IMR-90 (cell line): ENCODE data around the gene ENDOD1. TPM values are rescaled to one million over a fixed set of nuclear protein-coding genes. Genes with fewer than 3 reads are reported as not detected.

Source experiments
- ATAC-seq: fragments of 200-7000 bp; cut with Tn5 transposase; 2 replicates; pipeline ENCODE4 v1.9.1; 2020; ENCODE audit warnings: low read depth, mild to moderate bottlenecking, moderate library complexity
- BruUV-seq: library from RNA; stranded (reverse); fragments of 400-500 nt; replicated peaks from 2 replicates; lab custom pipeline; 2021; lab: Mats Ljungman, UMichigan
- CTCF ChIA-PET: fragments of 300-600 bp; formaldehyde crosslinking; extraction: SDS; loops from one replicate; lab custom pipeline; 2021; ENCODE audit warnings: antibody characterized with exemption; lab: Yijun Ruan, JAX
- POLR2A ChIA-PET: fragments of 300-600 bp; sonication (Branson Sonifier 250); formaldehyde crosslinking; loops from one replicate; lab custom pipeline; 2022; ENCODE audit warnings: antibody characterized with exemption; ENCODE audit not compliant: unreplicated experiment; lab: Charles Lee
- DNase-seq: peaks from one replicate; pipeline ENCODE4 v3.0.0; 2013
- H2AFZ ChIP-seq: replicated peaks from 2 replicates; pipeline ENCODE3; 2013; ENCODE audit warnings: low read length, mild to moderate bottlenecking; ENCODE audit not compliant: poor library complexity
- H2AK5ac ChIP-seq: 2 replicates; pipeline ENCODE4 v1.6.1; 2013; ENCODE audit warnings: low read depth, low read length, inconsistent platforms
- H2AK9ac ChIP-seq: replicated peaks from 2 replicates; pipeline ENCODE3; 2013; ENCODE audit warnings: mild to moderate bottlenecking, low read depth, low read length, moderate library complexity; ENCODE audit not compliant: poor library complexity
- H2BK120ac ChIP-seq: 2 replicates; pipeline ENCODE4 v1.6.1; 2013; ENCODE audit warnings: low read depth, low read length, inconsistent platforms
- H2BK15ac ChIP-seq: 3 replicates; pipeline ENCODE4 v1.6.1; 2013; ENCODE audit warnings: low read depth, low read length, inconsistent platforms
- H2BK20ac ChIP-seq: 2 replicates; pipeline ENCODE4 v1.6.1; 2013; ENCODE audit warnings: low read depth, mild to moderate bottlenecking, inconsistent platforms, low read length, moderate library complexity
- H2BK5ac ChIP-seq: 2 replicates; pipeline ENCODE4 v1.6.1; 2013; ENCODE audit warnings: mild to moderate bottlenecking, low read depth, low read length, inconsistent platforms; ENCODE audit not compliant: poor library complexity, severe bottlenecking
- H3K14ac ChIP-seq: replicated peaks from 2 replicates; pipeline ENCODE4 v1.6.1; 2013; ENCODE audit warnings: low read depth, low read length, inconsistent platforms
- H3K18ac ChIP-seq: 2 replicates; pipeline ENCODE4 v1.6.1; 2013; ENCODE audit warnings: low read depth, low read length, control low read depth
- H3K23ac ChIP-seq: 2 replicates; pipeline ENCODE4 v1.6.1; 2013; ENCODE audit warnings: low read depth, low read length, inconsistent platforms
- H3K27ac ChIP-seq: 2 replicates; pipeline ENCODE4 v1.5.1; 2013; ENCODE audit warnings: mild to moderate bottlenecking, control low read depth, low read length; ENCODE audit not compliant: insufficient read depth
- H3K27me3 ChIP-seq: 2 replicates; pipeline ENCODE4 v1.6.1; 2013; ENCODE audit warnings: low read length; ENCODE audit not compliant: control insufficient read depth, insufficient read depth
- H3K36me3 ChIP-seq: 2 replicates; pipeline ENCODE4 v1.6.1; 2013; ENCODE audit warnings: low read length, mixed read lengths; ENCODE audit not compliant: control insufficient read depth, insufficient read depth
- H3K4ac ChIP-seq: 2 replicates; pipeline ENCODE4 v1.6.1; 2013; ENCODE audit warnings: low read depth, low read length, inconsistent platforms
- H3K4me1 ChIP-seq: 2 replicates; pipeline ENCODE4 v1.6.1; 2013; ENCODE audit warnings: low read length, mixed read lengths; ENCODE audit not compliant: control insufficient read depth, insufficient read depth
- H3K4me2 ChIP-seq: 2 replicates; pipeline ENCODE4 v1.6.1; 2013; ENCODE audit warnings: low read depth, mild to moderate bottlenecking, control low read depth, low read length, moderate library complexity
- H3K4me3 ChIP-seq: 2 replicates; pipeline ENCODE4 v1.5.1; 2013; ENCODE audit warnings: low read depth, mild to moderate bottlenecking, control low read depth, low read length, moderate library complexity; ENCODE audit not compliant: insufficient read depth
- H3K56ac ChIP-seq: 2 replicates; pipeline ENCODE4 v1.6.1; 2013; ENCODE audit warnings: low read length, inconsistent platforms; ENCODE audit not compliant: insufficient read depth; ENCODE audit errors: extremely low read depth
- H3K79me1 ChIP-seq, 2 experiments: 2 replicates each; pipeline ENCODE4 v1.6.1; 2013; ENCODE audit warnings: low read length in 2 of 2, inconsistent platforms in 1 of 2, low read depth in 1 of 2
- H3K9ac ChIP-seq: 2 replicates; pipeline ENCODE4 v1.6.1; 2013; ENCODE audit warnings: low read depth, low read length, control low read depth
- H3K9me1 ChIP-seq: 2 replicates; pipeline ENCODE4 v1.6.1; 2013; ENCODE audit warnings: low read length, inconsistent platforms; ENCODE audit not compliant: insufficient read depth
- H3K9me3 ChIP-seq: 2 replicates; pipeline ENCODE4 v1.6.1; 2013; ENCODE audit warnings: low read length; ENCODE audit not compliant: control insufficient read depth, insufficient read depth
- H4K20me1 ChIP-seq: 2 replicates; pipeline ENCODE4 v1.6.1; 2013; ENCODE audit warnings: low read length, inconsistent platforms; ENCODE audit not compliant: insufficient read depth
- H4K5ac ChIP-seq: 2 replicates; pipeline ENCODE4 v1.6.1; 2013; ENCODE audit warnings: mild to moderate bottlenecking, low read depth, low read length, control low read depth
- H4K8ac ChIP-seq, 2 experiments: 2 replicates each; pipeline ENCODE4 v1.6.1; 2013; ENCODE audit warnings: low read depth in 2 of 2, low read length in 2 of 2, control low read depth in 1 of 2, inconsistent platforms in 1 of 2
- H4K91ac ChIP-seq: 2 replicates; pipeline ENCODE4 v1.6.1; 2013; ENCODE audit warnings: low read depth, low read length, inconsistent platforms; ENCODE audit not compliant: insufficient read depth
- BHLHE40 ChIP-seq: fragments of 150-350 bp; IDR thresholded peaks from 2 replicates; pipeline ENCODE4 v1.6.1; 2016; ENCODE audit warnings: mild to moderate bottlenecking, low read depth, low read length
- CEBPB ChIP-seq: IDR thresholded peaks from 2 replicates; pipeline ENCODE4 v1.6.1; 2012; ENCODE audit warnings: low read depth, low read length, improper control_type of control experiment
- FOS ChIP-seq: fragments of 150-350 bp; IDR thresholded peaks from 2 replicates; pipeline ENCODE4 v1.6.1; 2016; ENCODE audit warnings: low read depth, low read length
- MAFK ChIP-seq: IDR thresholded peaks from 2 replicates; pipeline ENCODE4 v1.6.1; 2012; ENCODE audit warnings: low read depth, low read length, improper control_type of control experiment
- MAZ ChIP-seq: IDR thresholded peaks from 2 replicates; pipeline ENCODE4 v1.6.1; 2012; ENCODE audit warnings: low read depth, mild to moderate bottlenecking, low read length, improper control_type of control experiment, moderate library complexity, borderline replicate concordance
- MXI1 ChIP-seq: IDR thresholded peaks from 2 replicates; pipeline ENCODE4 v1.6.1; 2012; ENCODE audit warnings: low read depth, mild to moderate bottlenecking, low read length, moderate library complexity, borderline replicate concordance
- POLR2A ChIP-seq: IDR thresholded peaks from 2 replicates; pipeline ENCODE4 v1.6.1; 2012; ENCODE audit warnings: mild to moderate bottlenecking, low read depth, low read length
- SMC3 ChIP-seq: fragments of 150-350 bp; IDR thresholded peaks from 2 replicates; pipeline ENCODE4 v1.6.1; 2016; ENCODE audit warnings: low read depth, mild to moderate bottlenecking, antibody characterized with exemption, low read length, moderate library complexity
- dilution Hi-C: fragments of 300-500 bp; cut with HindIII; formaldehyde crosslinking; loops from one replicate; pipeline ENCODE4 v1.14.3; 2018; ENCODE audit warnings: low sequenced_read_pairs; ENCODE audit not compliant: unreplicated experiment
- in situ Hi-C: fragments of 300-500 bp; cut with MboI; formaldehyde crosslinking; loops from 3 replicates; pipeline ENCODE4 v1.14.3; 2019; ENCODE audit warnings: low sequenced_read_pairs, inconsistent platforms, mixed read lengths
- intact Hi-C: fragments of 100-400 bp; cut with micrococcal nuclease; formaldehyde crosslinking; loops from 2 replicates; pipeline ENCODE4 v1.10.0; 2022
- polyA plus RNA-seq, 3 experiments: library from polyadenylated mRNA; depleted of rRNA; stranded (reverse); fragments of >200 nt; gene quantifications; 2 replicates each; pipeline ENCODE4 v1.2.3, GENCODE V29; 2012; ENCODE audit warnings: low replicate concordance in 1 of 3
- total RNA-seq: library from RNA; depleted of rRNA; stranded (reverse); fragments of >200 nt; gene quantifications from 2 replicates; pipeline ENCODE4 v1.2.3, GENCODE V29; 2012
- TF ChIP-seq, protein P1 (sequence below): fragments of 150-350 bp; IDR thresholded peaks from 2 replicates; pipeline ENCODE4 v1.6.1; 2017; ENCODE audit warnings: mild to moderate bottlenecking, antibody characterized with exemption, low read length, low read depth
- TF ChIP-seq, protein P2 (sequence below): conservative IDR thresholded peaks from 2 replicates; pipeline ENCODE4 v1.5.1; 2012; ENCODE audit warnings: mild to moderate bottlenecking, low read depth, low read length, improper control_type of control experiment
- TF ChIP-seq, protein P3 (sequence below): fragments of 150-350 bp; IDR thresholded peaks from 2 replicates; pipeline ENCODE4 v1.6.1; 2016; ENCODE audit warnings: low read depth, mild to moderate bottlenecking, low read length, moderate library complexity, borderline replicate concordance

ENDOD1 gene
- total and polyA plus RNA-seq, 2 of the 4 experiments (the other 2 are of a cell fraction): 7.0 to 17.6 TPM

DNA sequence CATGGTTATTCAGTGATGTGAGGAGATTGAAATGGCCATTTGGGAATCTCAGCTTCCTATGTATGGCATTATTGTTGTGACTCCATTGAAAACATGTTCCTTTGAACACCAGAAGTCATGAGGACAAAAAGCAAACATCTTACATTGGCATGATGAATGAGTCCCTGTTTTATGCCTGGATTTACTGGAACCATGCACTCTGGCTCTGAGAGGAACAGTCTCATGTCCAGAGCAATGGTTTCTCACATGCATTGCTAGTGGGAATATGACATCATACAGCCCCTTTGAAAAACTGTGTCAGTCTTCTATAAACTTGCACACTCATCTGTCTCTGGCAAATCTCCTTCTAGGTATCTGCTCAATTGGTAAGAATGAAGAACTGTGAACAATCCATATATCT lies 43.8 kb upstream of the ENDOD1 start:
- Histone ChIP-seq H2AFZ (no peak overlapping the region), H3K9ac (no peak overlapping the region), H3K9me3 (no peaks in the 10 kb centered on the region), H3K14ac (no peak overlapping the region), H3K36me3 (no peaks in the 10 kb centered on the region), H2AK9ac (no peak overlapping the region), H3K79me1 (no peaks in the 10 kb centered on the region), H2BK15ac (no peak overlapping the region), H3K27me3 (peaks cover 22% of the 10 kb centered on the region), H4K8ac (no peak overlapping the region), H4K91ac (no peak overlapping the region), H3K4ac (no peak overlapping the region), H2BK120ac (no peak overlapping the region), H2AK5ac (no peak overlapping the region), H3K18ac (no peak overlapping the region), H2BK5ac (no peak overlapping the region), H3K27ac (no peak overlapping the region), H4K5ac (no peak overlapping the region), H3K9me1 (no peaks in the 10 kb centered on the region), H3K23ac (no peak overlapping the region), H3K56ac (no peak overlapping the region), H3K4me1 (no peaks in the 10 kb centered on the region), H4K20me1 (no peaks in the 10 kb centered on the region), H2BK20ac (no peak overlapping the region), H3K4me3 (no peak overlapping the region), H3K4me2 (no peak overlapping the region)
- DNase-seq: no peak
- ChIA-PET CTCF (interaction anchor here (0.6 kb wide), 1 partner anchor 15 kb away, joined by 3 read pairs; no protein-coding TSS in a partner anchor), POLR2A (no interaction called here)
- dilution Hi-C loops: no loop called here
- BruUV-seq: no TSS peak
- TF ChIP-seq POLR2A (no peak), FOS (no peak), MAFK (no peak), MXI1 (no peak), BHLHE40 (no peak), CEBPB (no peak), SMC3 (no peak), MAZ (no peak)
- TF ChIP-seq, protein P1, sequence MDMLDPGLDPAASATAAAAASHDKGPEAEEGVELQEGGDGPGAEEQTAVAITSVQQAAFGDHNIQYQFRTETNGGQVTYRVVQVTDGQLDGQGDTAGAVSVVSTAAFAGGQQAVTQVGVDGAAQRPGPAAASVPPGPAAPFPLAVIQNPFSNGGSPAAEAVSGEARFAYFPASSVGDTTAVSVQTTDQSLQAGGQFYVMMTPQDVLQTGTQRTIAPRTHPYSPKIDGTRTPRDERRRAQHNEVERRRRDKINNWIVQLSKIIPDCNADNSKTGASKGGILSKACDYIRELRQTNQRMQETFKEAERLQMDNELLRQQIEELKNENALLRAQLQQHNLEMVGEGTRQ: no peak
- TF ChIP-seq, protein P2, sequence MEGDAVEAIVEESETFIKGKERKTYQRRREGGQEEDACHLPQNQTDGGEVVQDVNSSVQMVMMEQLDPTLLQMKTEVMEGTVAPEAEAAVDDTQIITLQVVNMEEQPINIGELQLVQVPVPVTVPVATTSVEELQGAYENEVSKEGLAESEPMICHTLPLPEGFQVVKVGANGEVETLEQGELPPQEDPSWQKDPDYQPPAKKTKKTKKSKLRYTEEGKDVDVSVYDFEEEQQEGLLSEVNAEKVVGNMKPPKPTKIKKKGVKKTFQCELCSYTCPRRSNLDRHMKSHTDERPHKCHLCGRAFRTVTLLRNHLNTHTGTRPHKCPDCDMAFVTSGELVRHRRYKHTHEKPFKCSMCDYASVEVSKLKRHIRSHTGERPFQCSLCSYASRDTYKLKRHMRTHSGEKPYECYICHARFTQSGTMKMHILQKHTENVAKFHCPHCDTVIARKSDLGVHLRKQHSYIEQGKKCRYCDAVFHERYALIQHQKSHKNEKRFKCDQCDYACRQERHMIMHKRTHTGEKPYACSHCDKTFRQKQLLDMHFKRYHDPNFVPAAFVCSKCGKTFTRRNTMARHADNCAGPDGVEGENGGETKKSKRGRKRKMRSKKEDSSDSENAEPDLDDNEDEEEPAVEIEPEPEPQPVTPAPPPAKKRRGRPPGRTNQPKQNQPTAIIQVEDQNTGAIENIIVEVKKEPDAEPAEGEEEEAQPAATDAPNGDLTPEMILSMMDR: no peak
- TF ChIP-seq, protein P3, sequence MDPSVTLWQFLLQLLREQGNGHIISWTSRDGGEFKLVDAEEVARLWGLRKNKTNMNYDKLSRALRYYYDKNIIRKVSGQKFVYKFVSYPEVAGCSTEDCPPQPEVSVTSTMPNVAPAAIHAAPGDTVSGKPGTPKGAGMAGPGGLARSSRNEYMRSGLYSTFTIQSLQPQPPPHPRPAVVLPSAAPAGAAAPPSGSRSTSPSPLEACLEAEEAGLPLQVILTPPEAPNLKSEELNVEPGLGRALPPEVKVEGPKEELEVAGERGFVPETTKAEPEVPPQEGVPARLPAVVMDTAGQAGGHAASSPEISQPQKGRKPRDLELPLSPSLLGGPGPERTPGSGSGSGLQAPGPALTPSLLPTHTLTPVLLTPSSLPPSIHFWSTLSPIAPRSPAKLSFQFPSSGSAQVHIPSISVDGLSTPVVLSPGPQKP: no peak
- intact Hi-C loops: no loop called here
- in situ Hi-C loops: no loop called here
- ATAC-seq: no peak
